SIG-M5 treated with dmso at 0.1 percent for 504 hours (cell line): ENCODE data around the gene TMEM74B.
"Not testable (repeated sequence)": the region's sequence is repeated elsewhere in the genome, so short reads cannot be mapped to it uniquely, and the experiment has no call there.

Source experiments
- DNase-seq: peaks from one replicate; lab custom pipeline; 2025; ENCODE audit not compliant: unreplicated experiment; lab: John Stamatoyannopoulos, UW

Gene TMEM74B

GRCh38 chr20:1149812-1150211 lies 35.0 kb downstream of the TMEM74B start:
- DNase-seq = not testable (repeated sequence)

- DNase-seq = no peak
Observed at GRCh38 chr20:1146957-1147356, 37.8 kb downstream of the TMEM74B start.

GRCh38 chr20:1144401-1145172 lies 40.2 kb downstream of the TMEM74B start:
- no peak for DNase-seq

DNA sequence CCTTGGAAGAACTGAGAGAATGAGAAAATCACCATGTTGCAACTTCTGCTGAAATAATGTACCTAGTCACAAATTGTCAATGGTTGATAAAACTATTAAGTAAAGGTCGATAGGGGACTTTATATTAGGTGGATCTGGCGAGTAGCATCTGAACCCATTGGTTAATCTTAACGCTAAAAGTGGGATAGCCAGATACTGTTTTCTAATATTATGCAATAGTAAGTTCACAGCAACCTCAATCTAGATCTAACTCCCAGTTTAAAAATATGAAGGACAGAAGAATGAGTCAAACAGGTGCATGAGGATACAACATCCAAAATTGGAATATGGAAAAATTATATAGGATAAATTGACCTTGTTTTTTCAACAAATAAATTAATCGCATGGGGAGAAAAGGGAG lies 47.5 kb downstream of the TMEM74B start:
- no peak for DNase-seq

DNA sequence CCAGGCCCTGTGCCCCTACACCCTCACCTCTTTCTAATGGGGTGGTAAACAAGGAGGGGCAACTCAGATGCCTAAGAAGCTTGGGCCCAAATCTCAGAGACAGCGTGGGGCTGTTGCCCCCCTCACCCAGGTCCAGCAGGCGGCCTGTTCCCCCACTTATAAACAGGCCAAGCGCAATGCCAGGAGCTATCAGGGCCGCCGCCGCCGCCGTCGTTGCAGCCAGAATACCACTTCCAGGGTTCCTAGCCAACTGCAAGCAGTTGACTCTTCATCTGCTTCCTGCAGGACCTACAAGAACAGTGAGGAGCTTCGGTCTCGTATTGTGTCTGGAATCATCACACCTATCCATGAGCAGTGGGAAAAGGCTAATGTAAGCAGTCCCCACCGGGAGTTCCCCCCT lies 49.9 kb downstream of the TMEM74B start:
- DNase-seq = no peak

DNA sequence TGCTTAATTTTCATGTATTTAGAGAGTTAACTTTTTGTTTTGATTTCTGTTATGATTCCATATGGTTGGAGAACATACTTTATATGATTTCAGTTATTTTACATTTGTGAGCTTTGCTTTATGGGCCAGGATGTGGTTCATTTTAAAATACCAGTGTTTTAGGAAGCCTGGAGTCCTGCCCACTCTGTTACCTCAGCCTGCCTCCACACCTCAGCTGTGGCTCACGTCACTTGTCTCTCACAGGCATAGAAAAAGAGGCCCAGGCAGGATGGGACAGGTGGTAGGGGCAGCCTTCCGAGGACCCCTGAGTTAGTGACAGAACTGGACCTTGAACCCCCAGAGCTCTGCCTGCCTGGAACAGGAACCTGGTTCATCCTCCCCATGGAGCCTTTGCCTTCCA lies 50.4 kb downstream of the TMEM74B start:
- DNase-seq = no peak

DNA sequence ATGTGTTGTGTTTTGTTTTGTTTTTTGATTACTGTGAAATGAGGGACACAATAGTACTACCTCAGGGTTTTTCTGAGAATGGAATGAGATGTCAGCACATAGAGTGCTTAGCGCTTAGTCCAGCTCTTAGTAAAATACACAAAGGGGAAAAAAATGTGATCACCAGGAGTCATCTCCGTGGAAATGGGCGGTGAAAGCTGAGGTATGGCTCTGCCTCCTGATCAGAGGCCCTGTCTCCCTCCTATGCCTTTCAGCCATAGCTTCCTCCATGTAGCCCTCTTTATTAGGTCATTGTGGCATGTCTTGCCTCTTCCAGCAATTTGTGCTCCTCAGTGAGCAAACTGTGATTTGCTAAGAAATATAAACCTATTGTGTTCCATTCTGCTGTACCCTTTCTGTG lies 53.4 kb downstream of the TMEM74B start:
- no peak for DNase-seq

DNA sequence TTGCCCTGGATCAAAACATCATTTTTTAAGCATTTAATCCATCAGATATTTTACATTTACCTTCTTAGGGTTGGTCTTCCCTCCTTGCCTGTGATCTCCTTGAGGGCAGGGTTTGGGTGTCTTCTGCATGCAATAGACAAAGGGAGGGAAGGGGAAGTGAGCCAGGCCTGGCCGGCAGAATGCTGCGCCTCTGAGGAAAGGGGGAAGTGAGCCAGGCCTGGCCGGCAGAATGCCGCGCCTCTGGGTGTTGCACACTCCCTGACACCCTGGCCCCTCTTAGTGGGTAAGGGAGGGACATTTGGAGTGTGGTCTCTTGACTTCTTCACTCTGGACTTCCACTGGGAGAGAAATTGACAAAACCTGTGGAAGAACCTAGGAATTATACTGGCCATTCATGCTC lies 53.9 kb downstream of the TMEM74B start:
- peak; percentile 88 for DNase-seq
